D721Med (cell line): ENCODE data around the gene BIRC5.

Experiments used
- DNase-seq: peaks from one replicate; pipeline ENCODE4 v3.0.0; 2011; ENCODE audit warnings: low spot score; ENCODE audit not compliant: insufficient read length
- FAIRE-seq: peaks from 2 replicates; lab custom pipeline; 2011; peaks lifted over from hg19 to GRCh38; lab: Jason Lieb, UNC
- TF ChIP-seq, protein P1 (sequence below): IDR thresholded peaks from 2 replicates; pipeline ENCODE4 v1.5.1; 2012; ENCODE audit warnings: mild to moderate bottlenecking, control low read depth; ENCODE audit not compliant: insufficient read depth; ENCODE audit errors: missing control alignments

BIRC5 gene

DNA sequence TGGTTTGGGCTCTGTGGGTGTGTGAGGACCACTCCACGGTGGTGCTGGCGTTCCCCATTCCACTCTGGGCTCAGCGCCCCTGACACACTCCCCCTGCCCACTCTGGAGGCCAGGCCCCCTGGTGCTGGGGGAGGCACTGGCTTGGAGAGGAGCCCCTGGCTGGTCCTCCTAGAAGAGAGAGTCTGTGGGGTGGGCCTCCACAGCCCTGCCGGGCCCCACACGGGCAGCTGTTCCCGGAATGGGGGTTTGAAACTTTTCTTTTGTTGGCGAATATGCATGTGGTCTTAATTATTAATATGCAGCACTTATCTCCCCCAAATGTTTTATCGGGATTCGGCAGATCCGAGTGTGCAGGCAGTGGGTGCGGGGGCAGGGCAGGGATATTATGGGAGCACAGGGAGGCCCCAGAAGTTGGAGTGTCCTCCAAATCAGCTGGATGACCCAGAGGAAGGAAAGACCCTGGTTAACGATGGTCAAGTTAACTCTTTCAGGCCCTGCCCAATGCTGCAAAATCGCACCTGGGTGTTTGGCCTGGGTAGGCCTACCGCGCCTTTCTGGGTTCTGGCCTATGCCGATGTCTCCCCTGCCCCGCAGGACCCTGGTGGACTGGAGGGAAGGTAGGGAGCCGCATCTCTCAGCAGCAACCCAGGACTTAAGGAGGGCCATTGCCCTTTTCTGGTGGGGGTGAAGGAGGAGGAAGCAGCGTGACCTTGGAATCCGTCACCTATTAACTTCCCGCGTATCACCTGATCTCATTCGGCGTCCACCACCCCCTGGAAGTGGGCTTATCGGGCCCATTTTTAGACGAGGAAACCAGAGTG, 53.4 kb downstream of the BIRC5 start:
- TF ChIP-seq, protein P1, sequence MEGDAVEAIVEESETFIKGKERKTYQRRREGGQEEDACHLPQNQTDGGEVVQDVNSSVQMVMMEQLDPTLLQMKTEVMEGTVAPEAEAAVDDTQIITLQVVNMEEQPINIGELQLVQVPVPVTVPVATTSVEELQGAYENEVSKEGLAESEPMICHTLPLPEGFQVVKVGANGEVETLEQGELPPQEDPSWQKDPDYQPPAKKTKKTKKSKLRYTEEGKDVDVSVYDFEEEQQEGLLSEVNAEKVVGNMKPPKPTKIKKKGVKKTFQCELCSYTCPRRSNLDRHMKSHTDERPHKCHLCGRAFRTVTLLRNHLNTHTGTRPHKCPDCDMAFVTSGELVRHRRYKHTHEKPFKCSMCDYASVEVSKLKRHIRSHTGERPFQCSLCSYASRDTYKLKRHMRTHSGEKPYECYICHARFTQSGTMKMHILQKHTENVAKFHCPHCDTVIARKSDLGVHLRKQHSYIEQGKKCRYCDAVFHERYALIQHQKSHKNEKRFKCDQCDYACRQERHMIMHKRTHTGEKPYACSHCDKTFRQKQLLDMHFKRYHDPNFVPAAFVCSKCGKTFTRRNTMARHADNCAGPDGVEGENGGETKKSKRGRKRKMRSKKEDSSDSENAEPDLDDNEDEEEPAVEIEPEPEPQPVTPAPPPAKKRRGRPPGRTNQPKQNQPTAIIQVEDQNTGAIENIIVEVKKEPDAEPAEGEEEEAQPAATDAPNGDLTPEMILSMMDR, result no peak
- no peak for FAIRE-seq
- no peak for DNase-seq

DNA sequence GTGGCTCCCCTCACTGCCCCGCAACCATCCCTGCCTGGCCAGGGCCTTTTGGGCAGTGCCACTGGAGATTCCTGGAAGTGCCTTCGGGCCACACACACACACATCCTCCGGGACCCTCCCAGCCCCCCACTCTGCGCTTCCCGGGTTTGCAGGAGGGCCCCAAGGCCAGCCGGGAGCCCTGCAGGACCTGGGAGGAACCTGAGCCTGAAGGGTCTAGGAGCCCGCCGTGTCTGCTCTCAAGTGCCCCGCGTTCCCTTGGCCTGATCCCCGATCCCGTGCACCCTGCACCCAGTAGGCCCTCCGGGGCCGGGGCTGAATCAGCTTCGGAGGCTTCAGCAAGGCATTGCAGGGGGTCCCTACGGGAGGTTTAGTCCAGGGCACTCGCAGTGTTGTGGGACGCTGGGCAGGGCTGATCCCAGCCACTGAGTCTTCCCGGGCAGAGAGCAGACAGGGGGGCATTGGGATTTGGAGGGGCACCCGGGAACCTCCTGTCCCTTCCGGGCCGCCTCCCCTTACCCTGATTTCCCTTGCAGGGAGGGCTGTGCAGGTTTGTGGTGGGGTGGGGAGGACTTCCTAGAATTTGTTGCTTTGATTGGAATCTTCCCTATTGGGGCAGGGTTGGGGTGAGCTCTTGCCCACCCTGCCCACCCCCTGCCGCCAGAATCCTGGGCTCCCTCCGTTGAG, 54.3 kb downstream of the BIRC5 start:
- FAIRE-seq, result no peak
- TF ChIP-seq, protein P1, result no peak
- DNase-seq, result no peak

DNA sequence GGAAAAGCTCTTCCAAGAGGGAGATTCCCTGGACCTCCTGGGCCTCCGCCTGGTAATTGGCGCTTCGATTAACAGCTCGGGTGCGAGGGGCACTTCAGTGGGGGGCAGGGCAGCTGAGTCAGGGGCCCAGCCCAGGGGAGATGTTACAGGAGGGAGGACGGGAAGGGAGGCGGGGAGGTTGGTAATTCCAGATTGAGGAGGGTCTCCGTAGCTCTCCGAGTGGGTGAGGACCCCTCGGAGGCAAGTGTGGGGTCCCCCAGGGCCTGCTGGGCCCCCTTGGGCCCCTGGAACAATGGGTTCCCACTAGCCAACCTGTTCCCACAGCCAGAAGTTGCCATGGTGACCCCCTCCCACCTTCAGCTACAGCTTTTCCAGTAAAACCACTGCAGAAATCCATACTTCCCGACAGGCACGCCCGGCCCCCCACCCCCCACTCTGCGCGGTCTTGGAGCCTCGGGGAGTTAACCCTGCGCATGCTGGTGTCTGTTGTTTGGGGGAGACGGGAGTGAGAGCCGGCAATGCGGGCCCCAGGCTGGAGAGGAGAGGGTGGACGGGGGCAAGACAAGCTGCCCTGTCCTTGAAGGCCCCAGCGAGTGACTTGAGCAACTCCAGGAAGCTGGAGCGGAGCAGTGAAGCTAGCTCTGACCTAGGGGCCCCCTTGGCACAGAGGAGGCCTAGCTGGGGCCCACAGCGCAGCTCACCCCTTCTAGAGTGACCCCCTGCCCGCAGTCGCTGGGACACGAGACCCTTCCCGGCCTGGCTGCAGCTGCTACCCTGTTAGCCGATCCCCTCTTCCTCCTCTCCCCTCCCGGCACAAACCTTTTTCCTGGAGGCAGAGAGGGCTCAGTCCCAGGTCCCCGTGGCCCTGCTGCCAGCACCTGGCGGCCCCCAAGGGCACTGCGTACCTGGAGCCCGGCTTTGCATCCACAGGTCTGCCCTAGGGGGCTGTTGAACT, 55.2 kb downstream of the BIRC5 start:
- TF ChIP-seq, protein P1, result no peak
- no peak for DNase-seq
- FAIRE-seq, result no peak

DNA sequence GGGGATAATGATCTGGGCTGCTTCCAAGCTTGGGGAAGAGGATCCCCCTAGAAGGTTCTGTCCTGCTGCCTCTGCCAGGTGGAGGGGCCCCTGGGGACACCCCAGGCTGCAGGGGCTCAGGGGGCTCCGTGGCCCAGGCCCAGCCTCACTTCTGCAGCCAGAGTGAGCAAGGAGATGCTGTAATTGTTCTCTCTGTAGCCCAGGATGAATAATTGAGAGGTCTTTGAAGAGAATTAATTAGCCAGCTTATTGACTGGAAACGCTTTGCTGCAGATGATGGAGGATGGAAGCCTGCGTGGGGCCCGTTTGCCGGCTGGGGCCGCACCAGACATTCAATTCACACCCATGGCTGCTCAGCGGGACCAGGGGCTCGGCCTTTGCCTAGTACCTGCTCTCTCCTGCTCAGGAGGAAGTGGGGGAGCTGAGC, 55.9 kb downstream of the BIRC5 start:
- FAIRE-seq, result no peak
- DNase-seq, result no peak
- TF ChIP-seq, protein P1, result no peak

DNA sequence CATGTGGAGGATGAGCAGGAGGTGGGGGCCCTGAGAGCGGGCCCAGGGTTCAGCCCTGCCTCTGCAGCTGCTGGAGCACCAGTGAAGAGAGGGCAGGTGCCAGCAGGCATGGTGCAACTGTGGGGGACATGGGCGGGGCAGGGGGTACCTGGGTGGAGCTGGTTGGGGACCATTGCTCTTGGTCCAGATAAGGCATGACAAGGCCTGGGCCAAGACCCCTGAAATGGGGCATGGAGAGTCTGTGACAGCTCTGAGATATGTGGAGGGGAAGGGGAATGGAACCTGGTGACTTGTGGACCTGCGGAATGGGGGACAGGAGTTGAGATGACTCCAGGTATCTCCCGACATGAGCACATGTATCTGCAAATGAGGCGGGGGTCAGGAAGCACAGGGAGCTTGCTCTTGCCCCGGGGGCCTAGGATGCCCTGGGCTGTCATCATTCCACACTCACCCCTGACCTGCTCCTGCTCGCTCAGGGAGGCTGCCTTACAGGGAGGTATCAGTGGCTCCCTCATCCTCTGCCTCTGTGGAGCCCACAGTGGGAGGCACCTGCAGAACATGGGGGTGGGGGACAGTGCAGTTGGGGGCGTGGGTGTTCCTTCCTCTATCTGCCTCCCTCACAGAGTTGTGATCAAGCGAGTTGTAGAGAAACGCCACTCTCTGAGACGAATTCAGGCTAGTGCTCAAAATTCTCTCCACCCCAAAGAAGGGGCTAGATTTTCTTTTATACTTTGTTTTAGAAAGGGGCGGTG, 57.5 kb downstream of the BIRC5 start:
- FAIRE-seq (no peak), DNase-seq (no peak)
- TF ChIP-seq, protein P1, result no peak

DNA sequence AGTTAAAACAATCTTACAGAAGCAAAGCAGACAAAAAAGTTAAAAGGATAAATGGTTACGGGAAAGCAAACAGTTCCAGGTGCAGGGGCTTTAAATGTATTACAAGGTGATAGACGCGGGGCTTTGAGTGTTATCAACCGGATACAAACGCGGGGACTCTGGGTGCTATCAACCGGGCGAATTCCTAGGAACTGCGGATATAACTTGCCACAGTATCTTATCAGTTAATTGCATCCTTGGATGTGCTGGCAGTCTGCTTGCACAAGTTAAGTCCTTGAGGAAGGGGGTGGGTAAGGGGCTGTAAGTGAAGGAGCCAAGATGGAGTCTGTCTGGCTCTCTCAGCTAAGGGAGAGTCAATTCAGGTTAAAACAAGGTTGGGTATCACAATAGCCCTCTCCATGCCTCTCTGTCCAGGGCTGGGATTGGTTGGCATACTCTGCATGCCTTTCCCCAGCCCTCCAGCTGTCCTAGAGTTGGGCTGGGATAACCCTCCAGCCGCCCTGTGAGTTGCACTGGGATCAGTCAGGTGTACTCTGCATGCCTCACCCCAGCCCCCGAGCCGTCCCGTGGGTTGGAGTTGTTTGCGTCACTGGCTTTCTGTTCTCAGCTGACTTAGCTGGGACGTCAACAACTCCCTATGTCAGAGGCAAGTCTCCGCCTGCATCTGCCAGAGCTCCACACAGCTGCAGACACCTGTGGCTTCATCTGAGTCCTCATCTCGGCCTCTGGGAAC, 58.3 kb downstream of the BIRC5 start:
- DNase-seq (no peak), FAIRE-seq (no peak)
- TF ChIP-seq, protein P1, result no peak
